HG02571 (cell line): Measurements from ENCODE around the gene IPO4.

Source experiments
- ATAC-seq: cut with Tn5 transposase; IDR thresholded peaks from one replicate; pipeline ENCODE4 v1.9.1; 2021; ENCODE audit warnings: mild to moderate bottlenecking, moderate library complexity; ENCODE audit not compliant: unreplicated experiment

Gene IPO4

GRCh38 chr14:24135834-24136683 is 52.6 kb downstream of the IPO4 start, which contains the start of gene PSME1:
Gene PSME1, plus strand, starts transcription at chr14:24136194. Its CDS starts 69 bp downstream, at chr14:24136263.
- ATAC-seq: peak; percentile 79

DNA sequence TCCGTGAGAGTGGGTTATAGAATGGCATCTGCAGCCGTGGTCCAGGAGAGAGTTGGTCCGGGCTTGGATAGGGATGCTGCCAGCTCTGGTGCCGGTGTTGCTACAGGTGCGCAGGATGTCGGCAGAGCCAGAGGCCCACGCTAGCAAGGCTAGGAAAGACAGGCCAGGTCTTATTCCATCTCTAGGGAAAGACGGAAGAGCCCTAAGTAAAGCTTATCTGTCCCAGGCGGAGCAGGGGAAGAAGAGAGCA is 53.1 kb downstream of the IPO4 start:
- peak; percentile 9 for ATAC-seq

GRCh38 chr14:24133735-24134134 is 54.9 kb downstream of the IPO4 start:
- no peak for ATAC-seq

GRCh38 chr14:24132976-24133375 is 55.6 kb downstream of the IPO4 start:
- no peak for ATAC-seq

DNA sequence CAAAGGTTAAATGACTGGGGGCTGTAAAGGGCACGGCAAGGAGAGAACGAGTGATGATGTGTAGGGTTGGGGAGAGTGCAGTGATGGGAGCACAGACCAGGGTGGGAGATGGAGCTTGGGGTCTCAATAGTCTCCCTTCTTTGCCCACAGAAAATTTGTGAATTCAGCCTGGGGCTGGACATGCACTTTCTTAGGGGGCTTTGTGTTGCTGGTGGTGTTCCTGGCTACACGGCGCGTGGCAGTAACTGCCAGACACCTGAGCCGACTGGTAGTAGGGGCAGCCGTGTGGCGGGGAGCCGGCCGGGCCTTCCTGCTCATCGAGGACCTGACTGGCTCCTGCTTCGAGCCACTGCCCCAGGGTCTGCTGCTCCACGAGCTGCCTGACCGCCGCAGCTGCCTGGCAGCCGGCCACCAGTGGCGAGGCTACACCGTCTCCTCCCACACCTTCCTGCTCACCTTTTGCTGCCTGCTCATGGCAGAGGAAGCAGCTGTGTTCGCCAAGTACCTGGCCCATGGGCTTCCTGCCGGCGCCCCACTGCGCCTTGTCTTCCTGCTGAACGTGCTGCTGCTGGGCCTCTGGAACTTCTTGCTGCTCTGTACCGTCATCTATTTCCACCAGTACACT is 56.4 kb downstream of the IPO4 start:
- ATAC-seq: no peak

- no peak for ATAC-seq
Observed at GRCh38 chr14:24131549-24131966, 57.1 kb downstream of the IPO4 start.

- no peak for ATAC-seq
Observed at GRCh38 chr14:24130717-24131548, 57.7 kb downstream of the IPO4 start.

GRCh38 chr14:24130380-24130716 is 58.3 kb downstream of the IPO4 start, which contains the start of gene FITM1:
Gene FITM1, plus strand, starts transcription at chr14:24130659. Its CDS starts 905 bp downstream, at chr14:24131564.
- ATAC-seq: no peak
